ENCODE results near the gene CIROP.

The CIROP gene

DNA sequence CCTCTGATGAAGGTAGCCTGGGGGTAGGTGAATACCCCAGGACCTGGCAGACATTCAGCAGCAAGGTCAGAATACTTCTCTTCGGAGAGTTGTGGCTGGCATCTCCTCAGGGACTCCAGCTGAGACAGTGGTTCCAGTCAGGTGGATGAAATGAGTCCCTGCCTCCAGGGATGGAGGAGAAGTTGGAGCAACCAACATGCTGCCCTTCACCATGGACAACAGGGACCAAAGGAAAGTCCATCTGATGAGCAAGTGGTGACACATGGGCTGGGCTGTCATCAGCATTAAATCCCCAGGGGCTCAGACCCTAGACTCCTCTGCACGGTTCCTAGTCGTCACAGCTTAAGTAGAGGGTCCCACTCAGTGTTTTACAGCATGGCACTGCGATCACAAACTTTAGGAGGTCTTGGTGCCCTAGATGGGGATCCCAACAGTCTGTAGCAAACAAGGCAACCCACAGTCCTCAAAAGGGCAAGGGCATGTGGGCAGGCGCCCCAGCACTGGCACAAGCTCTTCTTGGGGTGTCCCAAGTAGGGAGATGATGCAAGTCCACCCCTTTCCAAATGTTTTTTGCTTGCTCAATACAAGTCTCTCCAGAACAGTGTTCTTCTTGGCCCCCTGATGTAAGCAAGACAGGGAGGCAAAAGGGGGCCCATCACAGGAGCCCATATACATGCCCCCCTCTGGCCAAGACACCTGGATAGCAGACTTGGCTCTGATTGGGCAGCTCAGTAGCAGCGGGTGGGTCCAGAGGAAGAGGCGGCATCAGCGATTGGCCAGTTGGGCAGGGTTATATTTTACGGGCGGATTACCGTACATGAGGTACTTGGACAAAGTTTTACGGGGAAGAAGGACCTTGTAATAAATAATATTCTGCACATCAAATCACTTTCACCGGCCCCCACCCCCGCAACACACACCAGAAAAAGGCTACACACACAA, 36.7 kb downstream of the CIROP start:
- TF ChIP-seq, protein P1, sequence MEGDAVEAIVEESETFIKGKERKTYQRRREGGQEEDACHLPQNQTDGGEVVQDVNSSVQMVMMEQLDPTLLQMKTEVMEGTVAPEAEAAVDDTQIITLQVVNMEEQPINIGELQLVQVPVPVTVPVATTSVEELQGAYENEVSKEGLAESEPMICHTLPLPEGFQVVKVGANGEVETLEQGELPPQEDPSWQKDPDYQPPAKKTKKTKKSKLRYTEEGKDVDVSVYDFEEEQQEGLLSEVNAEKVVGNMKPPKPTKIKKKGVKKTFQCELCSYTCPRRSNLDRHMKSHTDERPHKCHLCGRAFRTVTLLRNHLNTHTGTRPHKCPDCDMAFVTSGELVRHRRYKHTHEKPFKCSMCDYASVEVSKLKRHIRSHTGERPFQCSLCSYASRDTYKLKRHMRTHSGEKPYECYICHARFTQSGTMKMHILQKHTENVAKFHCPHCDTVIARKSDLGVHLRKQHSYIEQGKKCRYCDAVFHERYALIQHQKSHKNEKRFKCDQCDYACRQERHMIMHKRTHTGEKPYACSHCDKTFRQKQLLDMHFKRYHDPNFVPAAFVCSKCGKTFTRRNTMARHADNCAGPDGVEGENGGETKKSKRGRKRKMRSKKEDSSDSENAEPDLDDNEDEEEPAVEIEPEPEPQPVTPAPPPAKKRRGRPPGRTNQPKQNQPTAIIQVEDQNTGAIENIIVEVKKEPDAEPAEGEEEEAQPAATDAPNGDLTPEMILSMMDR (IDR thresholded peaks at IDR 0.05; ENCODE audit: control insufficient read depth, extremely low read depth, insufficient read depth) = no peak
- no peak for DNase-seq (ENCODE audit: low read depth)
- H3K4me3 ChIP-seq (ENCODE audit: low read depth, low read length) = peak overlapping the region; percentile 21

- no peak overlapping the region for H3K4me3 ChIP-seq (ENCODE audit: low read depth, low read length)
- TF ChIP-seq, protein P1 (IDR thresholded peaks at IDR 0.05; ENCODE audit: control insufficient read depth, extremely low read depth, insufficient read depth) = no peak
- no peak for DNase-seq (ENCODE audit: low read depth)
These were observed 37.7 kb downstream of the CIROP start for GRCh38 chr14:23066855-23067744.

DNA sequence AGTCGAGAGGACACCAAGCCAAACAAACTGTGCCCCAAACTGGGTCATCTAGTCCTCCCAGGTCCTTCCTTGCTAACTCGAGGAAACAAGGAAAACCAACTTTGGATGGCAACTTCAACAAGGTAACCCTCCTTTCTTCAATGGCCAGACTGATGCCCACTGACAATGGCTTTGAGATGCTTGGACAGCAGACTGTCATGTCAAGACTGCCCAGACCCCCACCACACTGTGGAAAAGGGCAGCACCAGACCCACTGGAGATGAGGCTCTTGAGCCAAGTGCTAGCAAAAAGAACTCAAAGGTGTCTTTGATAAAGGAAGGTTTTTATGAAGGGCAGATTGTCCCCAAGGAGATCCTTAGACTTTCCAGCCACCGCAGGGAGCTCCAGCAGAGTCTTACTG, 38.4 kb downstream of the CIROP start:
- TF ChIP-seq, protein P1 (IDR thresholded peaks at IDR 0.05; ENCODE audit: control insufficient read depth, extremely low read depth, insufficient read depth) = no peak
- no peak overlapping the region for H3K4me3 ChIP-seq (ENCODE audit: low read depth, low read length)
- no peak for DNase-seq (ENCODE audit: low read depth)

- TF ChIP-seq, protein P1 (IDR thresholded peaks at IDR 0.05; ENCODE audit: control insufficient read depth, extremely low read depth, insufficient read depth) = no peak
- DNase-seq (ENCODE audit: low read depth) = no peak
These were observed 41.2 kb downstream of the CIROP start for GRCh38 chr14:23063601-23064000.

GRCh38 chr14:23062002-23062401, 42.8 kb downstream of the CIROP start:
- TF ChIP-seq, protein P1 (IDR thresholded peaks at IDR 0.05; ENCODE audit: control insufficient read depth, extremely low read depth, insufficient read depth) = no peak
- DNase-seq (ENCODE audit: low read depth) = no peak

More at GRCh38 chr14:23063601-23064000, 41.2 kb downstream of the CIROP start:
- no peak overlapping the region for H3K4me3 ChIP-seq (ENCODE audit: low read depth, low read length)

GRCh38 chr14:23060536-23061260, 44.1 kb downstream of the CIROP start:
- H3K4me3 ChIP-seq (ENCODE audit: low read depth, low read length) = no peak overlapping the region
- TF ChIP-seq, protein P1 (IDR thresholded peaks at IDR 0.05; ENCODE audit: control insufficient read depth, extremely low read depth, insufficient read depth) = no peak
- no peak for DNase-seq (ENCODE audit: low read depth)

More at GRCh38 chr14:23062002-23062401, 42.8 kb downstream of the CIROP start:
- H3K4me3 ChIP-seq (ENCODE audit: low read depth, low read length) = no peak overlapping the region

Data from LNCaP clone FGC (cell line).